H1 (cell line): ENCODE measurements around the gene AMN. TPM values are rescaled to one million over a fixed set of nuclear protein-coding genes. Genes with fewer than 3 reads are reported as not detected.
A peak's percentile ranks its signal among the peaks of the same experiment; 100 is the strongest.

Experiments
- CTCF ChIA-PET: fragments of 300-600 bp; sonication (Branson Sonifier 250); formaldehyde crosslinking; loops from one replicate; lab custom pipeline; 2021; ENCODE audit not compliant: partially characterized antibody; lab: Charles Lee
- POLR2A ChIA-PET: fragments of 300-600 bp; sonication (Branson Sonifier 250); formaldehyde crosslinking; loops from one replicate; lab custom pipeline; 2021; ENCODE audit warnings: inconsistent platforms; ENCODE audit not compliant: partially characterized antibody; lab: Charles Lee
- DNase-seq, 2 experiments: peaks; one replicate each; pipeline versions ENCODE4 v3.0.0 to v3.0.0-alpha.2; 2010 to 2022; ENCODE audit warnings: low spot score in 2 of 2, low read depth in 1 of 2, mixed read lengths in 1 of 2
- FAIRE-seq: peaks from 2 replicates; lab custom pipeline; 2011; peaks lifted over from hg19 to GRCh38; lab: Jason Lieb, UNC
- H2AFZ ChIP-seq: 2 replicates; pipeline ENCODE4 v1.8.1; 2012; ENCODE audit warnings: low read length, inconsistent platforms
- H2AK5ac ChIP-seq: 2 replicates; pipeline ENCODE4 v1.6.1; 2013; ENCODE audit warnings: low read depth, low read length
- H2BK120ac ChIP-seq: replicated peaks from 2 replicates; pipeline ENCODE3; 2013; ENCODE audit warnings: low read depth, low read length, inconsistent platforms
- H2BK12ac ChIP-seq: 2 replicates; pipeline ENCODE4 v1.6.1; 2013; ENCODE audit warnings: low read depth, low read length
- H2BK15ac ChIP-seq: 2 replicates; pipeline ENCODE4 v1.6.1; 2013; ENCODE audit warnings: low read length
- H2BK20ac ChIP-seq: 2 replicates; pipeline ENCODE4 v1.6.1; 2013; ENCODE audit warnings: low read length
- H2BK5ac ChIP-seq: 2 replicates; pipeline ENCODE4 v1.6.1; 2013; ENCODE audit warnings: low read depth, low read length
- H3K14ac ChIP-seq: 2 replicates; pipeline ENCODE4 v1.6.1; 2013; ENCODE audit warnings: inconsistent platforms; ENCODE audit not compliant: insufficient read length
- H3K18ac ChIP-seq: 2 replicates; pipeline ENCODE4 v1.6.1; 2013; ENCODE audit warnings: low read length; ENCODE audit errors: extremely low read depth
- H3K23ac ChIP-seq: 2 replicates; pipeline ENCODE4 v1.6.1; 2013; ENCODE audit warnings: inconsistent platforms; ENCODE audit not compliant: insufficient read length
- H3K23me2 ChIP-seq: 2 replicates; pipeline ENCODE4 v1.6.1; 2013; ENCODE audit warnings: low read depth, low read length
- H3K27ac ChIP-seq: 2 replicates; pipeline ENCODE4 v1.6.1; 2011; ENCODE audit warnings: low read depth, low read length, inconsistent platforms
- H3K27me3 ChIP-seq, 4 experiments: replicated peaks in 1 of 4; 1 replicate in 1 of 4; 2 replicates in 3 of 4; pipeline versions ENCODE4 v1.6.1 to v1.8.1; 2011 to 2013; ENCODE audit warnings: low read length in 3 of 4, mild to moderate bottlenecking in 3 of 4, inconsistent platforms in 2 of 4, mixed read lengths in 2 of 4, moderate library complexity in 1 of 4; ENCODE audit not compliant: control insufficient read depth in 3 of 4, insufficient read depth in 3 of 4; ENCODE audit errors: extremely low read depth in 1 of 4
- H3K36me3 ChIP-seq, 4 experiments: 2 replicates each; pipeline versions ENCODE4 v1.6.1 to v1.8.1; 2011 to 2013; ENCODE audit warnings: mild to moderate bottlenecking in 4 of 4, low read length in 3 of 4, moderate library complexity in 2 of 4, control low read depth in 1 of 4, inconsistent platforms in 1 of 4; ENCODE audit not compliant: insufficient read depth in 4 of 4, control insufficient read depth in 2 of 4
- H3K4ac ChIP-seq: replicated peaks from 2 replicates; pipeline ENCODE3; 2013; ENCODE audit warnings: low read length, low read depth, mixed read lengths, inconsistent platforms; ENCODE audit not compliant: insufficient read length
- H3K4me1 ChIP-seq, 4 experiments: replicated peaks in 1 of 4; 1 replicate in 1 of 4; 2 replicates in 3 of 4; pipeline versions ENCODE4 v1.6.1 to v1.8.1; 2011 to 2013; ENCODE audit warnings: low read length in 3 of 4, inconsistent platforms in 2 of 4, mixed read lengths in 1 of 4; ENCODE audit not compliant: insufficient read depth in 4 of 4, control insufficient read depth in 3 of 4
- H3K4me2 ChIP-seq, 2 experiments: 2 replicates each; pipeline versions ENCODE4 v1.6.1 to v1.8.1; 2011 to 2013; ENCODE audit warnings: low read depth in 2 of 2, low read length in 2 of 2, control low read depth in 1 of 2, inconsistent platforms in 1 of 2, mild to moderate bottlenecking in 1 of 2; ENCODE audit not compliant: insufficient read depth in 1 of 2
- H3K4me3 ChIP-seq, 4 experiments: fragments of 200-600, 300-600 bp in 1 of 4; sonication (generic), shearing (Covaris generic), sonication (Bioruptor Twin) in 1 of 4; 2 replicates each; pipeline versions ENCODE4 v1.5.1 to v1.8.1; 2011 to 2016; ENCODE audit warnings: low read length in 4 of 4, low read depth in 3 of 4, control low read depth in 2 of 4, inconsistent platforms in 2 of 4, mild to moderate bottlenecking in 2 of 4, mixed read lengths in 1 of 4, moderate library complexity in 1 of 4; ENCODE audit not compliant: insufficient read depth in 2 of 4; ENCODE audit errors: extremely low read depth in 1 of 4
- H3K56ac ChIP-seq: replicated peaks from 2 replicates; pipeline ENCODE3; 2013; ENCODE audit warnings: low read depth, mild to moderate bottlenecking, mixed read lengths, low read length, inconsistent platforms; ENCODE audit not compliant: insufficient read length
- H3K79me1 ChIP-seq: 2 replicates; pipeline ENCODE4 v1.6.1; 2013; ENCODE audit warnings: low read depth, low read length, control low read depth
- H3K79me2 ChIP-seq, 2 experiments: 2 replicates each; pipeline versions ENCODE4 v1.6.1 to v1.8.1; 2012 to 2013; ENCODE audit warnings: low read length in 2 of 2, mild to moderate bottlenecking in 2 of 2, inconsistent platforms in 1 of 2; ENCODE audit not compliant: insufficient read depth in 2 of 2, control insufficient read depth in 1 of 2
- H3K9ac ChIP-seq, 4 experiments: replicated peaks in 1 of 4; 1 replicate in 1 of 4; 2 replicates in 3 of 4; pipeline versions ENCODE4 v1.6.1 to v1.8.1; 2011 to 2013; ENCODE audit warnings: low read depth in 3 of 4, low read length in 3 of 4, control low read depth in 2 of 4, mild to moderate bottlenecking in 2 of 4, moderate library complexity in 2 of 4, inconsistent platforms in 1 of 4; ENCODE audit errors: extremely low read depth in 1 of 4
- H3K9me3 ChIP-seq, 2 experiments: 2 replicates each; pipeline versions ENCODE4 v1.6.1 to v1.8.1; 2012 to 2013; ENCODE audit warnings: mild to moderate bottlenecking in 2 of 2, moderate library complexity in 2 of 2, control low read depth in 1 of 2, inconsistent platforms in 1 of 2, low read depth in 1 of 2, low read length in 1 of 2, mixed read lengths in 1 of 2; ENCODE audit not compliant: insufficient read depth in 2 of 2
- H4K20me1 ChIP-seq, 2 experiments: replicated peaks in 1 of 2; 2 replicates each; pipeline versions ENCODE3 to v1.8.1; 2011 to 2013; ENCODE audit warnings: inconsistent platforms in 2 of 2, low read length in 2 of 2, mild to moderate bottlenecking in 1 of 2; ENCODE audit not compliant: insufficient read depth in 2 of 2, control insufficient read depth in 1 of 2
- H4K5ac ChIP-seq: 2 replicates; pipeline ENCODE4 v1.6.1; 2013; ENCODE audit warnings: low read length, low read depth, mixed read lengths, inconsistent platforms; ENCODE audit not compliant: insufficient read length
- H4K8ac ChIP-seq: 2 replicates; pipeline ENCODE4 v1.8.0; 2013; ENCODE audit warnings: mild to moderate bottlenecking, moderate library complexity, low read length, inconsistent platforms; ENCODE audit not compliant: insufficient read depth; ENCODE audit errors: extremely low read depth
- H4K91ac ChIP-seq: replicated peaks from 2 replicates; pipeline ENCODE3; 2013; ENCODE audit warnings: low read length, mixed read lengths, inconsistent platforms; ENCODE audit not compliant: insufficient read length
- BCL11A ChIP-seq, 2 experiments: IDR thresholded peaks; one replicate each; pipeline ENCODE4 v1.6.1; 2011; ENCODE audit warnings: low read depth in 2 of 2, low read length in 2 of 2, mild to moderate bottlenecking in 2 of 2
- BRCA1 ChIP-seq: IDR thresholded peaks from 2 replicates; pipeline ENCODE4 v1.6.1; 2012; ENCODE audit warnings: low read depth, low read length, improper control_type of control experiment
- CTBP2 ChIP-seq: IDR thresholded peaks from 2 replicates; pipeline ENCODE4 v1.7.0; 2011; ENCODE audit warnings: borderline replicate concordance, mild to moderate bottlenecking, moderate library complexity, mixed read lengths, low read length; ENCODE audit not compliant: insufficient read depth, insufficient read length
- GTF2F1 ChIP-seq: IDR thresholded peaks from 2 replicates; pipeline ENCODE4 v1.6.1; 2012; ENCODE audit warnings: low read depth, low read length, improper control_type of control experiment, borderline replicate concordance
- HDAC6 ChIP-seq: IDR thresholded peaks from one replicate; pipeline ENCODE4 v1.7.1; 2012; ENCODE audit warnings: low read depth, mild to moderate bottlenecking, inconsistent platforms, low read length, moderate library complexity
- KDM4A ChIP-seq: IDR thresholded peaks from one replicate; pipeline ENCODE4 v1.7.1; 2012; ENCODE audit warnings: low read depth, mild to moderate bottlenecking, moderate library complexity, low read length, inconsistent platforms; ENCODE audit not compliant: severe bottlenecking
- KDM5A ChIP-seq: fragments of 200-600 bp; IDR thresholded peaks from 2 replicates; pipeline ENCODE4 v1.7.1; 2012; ENCODE audit warnings: mild to moderate bottlenecking, low read length, inconsistent platforms, mixed read lengths
- PHF8 ChIP-seq: fragments of 200-600 bp; sonication (generic); conservative IDR thresholded peaks from 2 replicates; pipeline ENCODE4 v1.7.1; 2012; ENCODE audit warnings: low read depth, mild to moderate bottlenecking, inconsistent platforms, low read length, moderate library complexity
- RBBP5 ChIP-seq: IDR thresholded peaks from 2 replicates; pipeline ENCODE4 v1.7.1; 2012; ENCODE audit warnings: low read depth, mild to moderate bottlenecking, inconsistent platforms, low read length, moderate library complexity, borderline replicate concordance
- SAP30 ChIP-seq: fragments of 300-600 bp; sonication (generic); IDR thresholded peaks from 2 replicates; pipeline ENCODE4 v1.7.1; 2012; ENCODE audit warnings: low read length, moderate library complexity, mild to moderate bottlenecking, inconsistent platforms; ENCODE audit not compliant: insufficient read depth, insufficient replicate concordance
- SP2 ChIP-seq: IDR thresholded peaks from 2 replicates; pipeline ENCODE4 v1.6.1; 2012; ENCODE audit warnings: mild to moderate bottlenecking, low read length, inconsistent platforms
- WGBS, 2 experiments: shearing (Covaris generic) in 1 of 2; methylation state at CpG; one replicate each; pipeline versions ENCODE4 v1.1.6 to v1.1.7; 2013 to 2015; ENCODE audit warnings: low lambda C conversion rate in 2 of 2, mixed read lengths in 2 of 2, inconsistent platforms in 1 of 2, low coverage in 1 of 2, missing lambda C conversion rate in 1 of 2; ENCODE audit not compliant: insufficient replicate concordance in 2 of 2, insufficient coverage in 1 of 2, insufficient read length in 1 of 2; ENCODE audit errors: extremely low coverage in 1 of 2, missing lambda C conversion rate in 1 of 2; 5-methylcytosine and 5-hydroxymethylcytosine counted together
- polyA plus RNA-seq, 7 experiments: library from polyadenylated mRNA; depleted of rRNA in 3 of 7; stranded (reverse) in 5 of 7; unstranded in 2 of 7; fragments of >200 nt in 5 of 7; fragments of 200-250 nt in 2 of 7; gene quantifications; 1 replicate in 5 of 7; 2 replicates in 1 of 7; 4 replicates in 1 of 7; pipeline versions ENCODE4 v1.2.1 to v1.2.3, GENCODE V29; 2011 to 2013; ENCODE audit warnings: missing spikeins in 2 of 7, mixed read lengths in 2 of 7
- total RNA-seq: library from RNA; stranded (reverse); fragmentation: NEBNext Ultra II Directional; extraction: Animal tissue kit (Norgen Biotek cat#: 25700); gene quantifications from 2 replicates; pipeline ENCODE4 v1.2.1, GENCODE V29; 2021

The AMN gene
- total and polyA plus RNA-seq, 2 of the 8 experiments (the other 6 are each of a cell fraction or from before 2014, with no cell fraction given) = 0.77 to 1.5 TPM

GRCh38 chr14:102925646-102926045 lies 3.2 kb downstream of the AMN start:
- Histone ChIP-seq H3K14ac (no peak overlapping the region), H2AFZ (0 out of 2 replicates have a peak overlapping the region, but pooled peaks have one; percentile 34), H2AK5ac (0 out of 2 replicates have a peak overlapping the region, but pooled peaks have one; percentile 32), H3K18ac (peak overlapping the region; percentile 62; the same call in 1 of the 2 replicates), H2BK20ac (no peak overlapping the region), H3K9ac (no peak overlapping the region), H3K27me3 (peaks cover 43 to 89% (median 76%) of the 10 kb centered on the region in 4 experiments), H4K5ac (no peak overlapping the region), H3K56ac (no peak overlapping the region), H2BK5ac (peak overlapping the region; percentile 68; the same call in 1 of the 2 replicates), H3K4me3 (peak overlapping the region in 1 of 4 experiments; percentile 2; a peak in 2 of 8 replicates), H2BK12ac (0 out of 2 replicates have a peak overlapping the region, but pooled peaks have one; percentile 92), H2BK15ac (0 out of 2 replicates have a peak overlapping the region, but pooled peaks have one; percentile 12), H3K9me3 (no peaks in the 10 kb centered on the region; a peak in 1 of 4 replicates), H3K4me1 (peaks cover 5 to 37% (median 21%) of the 10 kb centered on the region in 4 experiments), H3K4me2 (peak overlapping the region; percentile 25 to 58; a peak in 3 of 4 replicates), H4K8ac (no peak overlapping the region), H4K91ac (no peak overlapping the region), H3K23ac (no peak overlapping the region), H3K27ac (no peak overlapping the region), H3K4ac (no peak overlapping the region), H2BK120ac (no peak overlapping the region), H3K23me2 (peaks cover 41% of the 10 kb centered on the region; the same call in 1 of the 2 replicates), H3K36me3 (peaks cover 0 to 6% (median 0%) of the 10 kb centered on the region in 4 experiments; a peak in 1 of 8 replicates), H4K20me1 (peaks cover 0 to 13% of the 10 kb centered on the region in 2 experiments), H3K79me1 (no peaks in the 10 kb centered on the region), H3K79me2 (no peaks in the 10 kb centered on the region)
- CTCF ChIA-PET = interaction anchor here (0.7 to 2.7 kb wide), 5 partner anchors 10 to 232 kb away, joined by 3 to 17 read pairs (median 5); no protein-coding TSS in a partner anchor
- POLR2A ChIA-PET = interaction anchor here (0.6 to 1.0 kb wide), 2 partner anchors 13 to 784 kb away, joined by 3 read pairs; no protein-coding TSS in a partner anchor
- DNase-seq (no peak), FAIRE-seq (no peak)
- WGBS, 2 experiments = 58% methylated on average over 11 of the region's 11 CpGs; no CpG with 5 or more reads in 1 of the 2 experiments
- TF ChIP-seq KDM4A = no peak
- no peak for TF ChIP-seq GTF2F1
- no peak for TF ChIP-seq PHF8
- no peak for TF ChIP-seq KDM5A
- no peak for TF ChIP-seq BCL11A (IDR thresholded peaks at IDR 0.05; ENCODE audit: low read depth in 2 of 2, low read length in 2 of 2)
- TF ChIP-seq SAP30 = no peak
- no peak for TF ChIP-seq RBBP5
- no peak for TF ChIP-seq BRCA1
- no peak for TF ChIP-seq HDAC6
- no peak for TF ChIP-seq SP2
- TF ChIP-seq CTBP2 = no peak
